ENCODE data around the gene PPM1H.
"Not testable (repeated sequence)": the region's sequence is repeated elsewhere in the genome, so short reads cannot be mapped to it uniquely, and the experiment has no call there.

PPM1H gene

GRCh38 chr12:62960324-62960723 lies 25.4 kb upstream of the PPM1H start:
- Mint-ChIP-seq H3K27ac (no peak overlapping the region), H3K36me3 (no peaks in the 10 kb centered on the region), H3K9me3 (no peaks in the 10 kb centered on the region), H3K4me3 (no peak overlapping the region), H3K4me1 (no peaks in the 10 kb centered on the region)
- DNase-seq (ENCODE audit: low spot score in 2 of 2): no peak
- ATAC-seq: no peak

DNA sequence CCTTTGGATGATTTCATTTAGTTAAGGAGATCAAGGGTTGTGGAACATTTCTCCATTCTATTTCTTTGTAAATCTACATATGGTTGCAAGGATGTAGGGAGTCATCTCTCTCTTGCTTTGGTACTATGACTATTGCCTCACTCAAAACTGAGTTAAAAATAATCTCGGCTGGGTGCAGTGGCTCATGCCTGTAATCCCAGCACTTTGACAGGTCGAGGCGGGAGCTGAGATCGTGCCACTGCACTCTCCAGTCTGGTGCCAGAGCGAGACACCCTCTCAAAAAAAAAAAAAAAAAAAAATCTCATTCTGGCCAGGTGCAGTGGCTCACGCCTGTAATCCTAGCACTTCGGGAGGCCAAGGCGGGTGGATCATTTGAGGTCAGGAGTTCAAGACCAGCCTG lies 24.8 kb upstream of the PPM1H start:
- Mint-ChIP-seq H3K36me3 (no peaks in the 10 kb centered on the region), H3K9me3 (no peaks in the 10 kb centered on the region), H3K4me1 (no peaks in the 10 kb centered on the region), H3K27ac (no peak overlapping the region), H3K4me3 (no peak overlapping the region)
- DNase-seq (ENCODE audit: low spot score in 2 of 2) (no peak), ATAC-seq (no peak)

GRCh38 chr12:62957233-62957953 lies 22.4 kb upstream of the PPM1H start:
- DNase-seq (ENCODE audit: low spot score in 2 of 2) (no peak), ATAC-seq (no peak)
- Mint-ChIP-seq H3K4me1 (no peaks in the 10 kb centered on the region), H3K27ac (no peak overlapping the region), H3K36me3 (no peaks in the 10 kb centered on the region), H3K4me3 (no peak overlapping the region), H3K9me3 (peaks cover 3% of the 10 kb centered on the region)

DNA sequence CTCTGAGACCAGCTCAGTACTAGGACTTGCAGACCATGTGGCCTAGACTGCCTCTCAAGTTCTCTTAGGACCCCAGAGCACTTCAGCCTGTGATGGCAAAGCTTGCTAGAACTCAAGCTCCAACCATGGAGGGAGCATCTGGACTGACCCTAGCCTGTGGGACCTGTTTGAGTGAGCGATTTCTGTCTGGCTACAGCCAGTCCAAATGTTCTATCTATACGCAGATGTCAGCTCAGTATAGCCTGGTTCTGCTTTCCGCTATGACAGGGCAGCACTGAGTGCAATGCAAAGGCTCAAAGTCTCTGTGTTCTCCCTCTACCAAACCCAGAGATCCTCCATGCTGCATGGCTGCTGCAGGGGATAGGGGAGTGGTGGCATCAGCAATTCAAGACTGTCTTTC lies 20.7 kb upstream of the PPM1H start:
- H3K27ac Mint-ChIP-seq: no peak overlapping the region
- no peak for DNase-seq (ENCODE audit: low spot score in 2 of 2)
- no peaks in the 10 kb centered on the region for H3K36me3 Mint-ChIP-seq
- H3K9me3 Mint-ChIP-seq: peaks cover 7% of the 10 kb centered on the region
- no peak overlapping the region for H3K4me3 Mint-ChIP-seq
- no peaks in the 10 kb centered on the region for H3K4me1 Mint-ChIP-seq
- peak; percentile 31 for ATAC-seq

- Mint-ChIP-seq H3K27ac (no peak overlapping the region), H3K4me3 (no peak overlapping the region), H3K9me3 (peaks cover 13% of the 10 kb centered on the region), H3K36me3 (no peaks in the 10 kb centered on the region), H3K4me1 (no peaks in the 10 kb centered on the region)
- ATAC-seq (no peak), DNase-seq (ENCODE audit: low spot score in 2 of 2) (no peak)
Measured at GRCh38 chr12:62950317-62950716, 15.4 kb upstream of the PPM1H start.

- Mint-ChIP-seq H3K36me3 (no peaks in the 10 kb centered on the region), H3K9me3 (peaks cover 13% of the 10 kb centered on the region), H3K4me3 (no peak overlapping the region), H3K27ac (no peak overlapping the region), H3K4me1 (no peaks in the 10 kb centered on the region)
- DNase-seq (ENCODE audit: low spot score in 2 of 2) (no peak), ATAC-seq (no peak)
Measured at GRCh38 chr12:62948123-62948522, 13.2 kb upstream of the PPM1H start.

DNA sequence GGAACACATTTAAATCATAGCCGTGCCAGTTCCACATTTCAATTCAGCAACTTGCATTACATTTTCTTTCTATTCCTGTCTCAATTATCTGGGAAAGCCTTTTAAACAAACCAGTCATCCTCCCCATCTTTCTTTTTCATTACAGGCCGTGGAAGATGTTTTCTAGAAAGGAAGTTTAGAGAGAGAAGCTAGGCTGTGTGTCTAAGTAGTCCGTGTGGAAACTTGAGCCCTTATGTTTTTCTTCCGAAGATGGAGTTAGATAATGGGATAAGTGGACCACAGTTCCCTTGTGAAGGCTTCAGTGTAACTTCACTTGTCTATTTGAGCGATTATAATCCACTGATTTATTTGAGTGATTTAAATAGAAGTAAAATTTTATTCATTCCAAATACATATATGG lies 12.4 kb upstream of the PPM1H start:
- no peaks in the 10 kb centered on the region for H3K4me1 Mint-ChIP-seq
- H3K36me3 Mint-ChIP-seq: no peaks in the 10 kb centered on the region
- DNase-seq (ENCODE audit: low spot score in 2 of 2) (no peak), ATAC-seq (no peak)
- no peak overlapping the region for H3K4me3 Mint-ChIP-seq
- peaks cover 10% of the 10 kb centered on the region for H3K9me3 Mint-ChIP-seq
- H3K27ac Mint-ChIP-seq: no peak overlapping the region

- no peaks in the 10 kb centered on the region for H3K4me1 Mint-ChIP-seq
Measured at GRCh38 chr12:62943779-62944395, 8.9 kb upstream of the PPM1H start.

DNA sequence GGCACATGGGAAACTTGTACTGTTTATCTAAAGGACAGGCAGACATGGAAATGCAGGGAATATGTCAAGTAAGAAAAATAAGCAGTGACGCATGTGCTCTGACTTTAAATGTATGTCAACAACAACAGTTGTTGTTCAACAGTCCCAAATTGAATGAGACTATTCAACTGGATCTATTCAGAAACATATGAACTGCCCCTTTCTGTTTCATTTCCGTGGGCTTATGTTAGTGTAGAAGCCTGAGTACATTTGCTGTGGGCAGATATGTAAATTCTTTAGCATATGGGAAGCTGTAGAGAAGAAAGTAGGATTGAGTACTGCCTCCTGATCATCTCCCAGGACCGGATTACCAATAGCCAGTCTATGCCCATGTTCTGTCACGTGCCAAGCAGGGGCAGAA lies 7.4 kb upstream of the PPM1H start:
- not testable (repeated sequence) for H3K27ac Mint-ChIP-seq; H3K36me3 Mint-ChIP-seq; H3K4me1 Mint-ChIP-seq; ATAC-seq; H3K9me3 Mint-ChIP-seq; DNase-seq (ENCODE audit: low spot score in 2 of 2); H3K4me3 Mint-ChIP-seq

More at GRCh38 chr12:62943779-62944395, 8.9 kb upstream of the PPM1H start:
- Mint-ChIP-seq H3K9me3 (peaks cover 3% of the 10 kb centered on the region), H3K4me3 (no peak overlapping the region), H3K27ac (no peak overlapping the region), H3K36me3 (no peaks in the 10 kb centered on the region)
- DNase-seq (ENCODE audit: low spot score in 2 of 2): no peak
- ATAC-seq: no peak

GRCh38 chr12:62934239-62934798 lies 631 bp downstream of the PPM1H start:
- no peaks in the 10 kb centered on the region for H3K36me3 Mint-ChIP-seq
- ATAC-seq: peak; percentile 55
- DNase-seq (ENCODE audit: low spot score in 2 of 2): peak in 1 of 2 donors; percentile 50
- no peaks in the 10 kb centered on the region for H3K9me3 Mint-ChIP-seq
- peaks cover 8% of the 10 kb centered on the region for H3K4me1 Mint-ChIP-seq
- peak overlapping the region; percentile 72 for H3K4me3 Mint-ChIP-seq
- no peak overlapping the region for H3K27ac Mint-ChIP-seq

DNA sequence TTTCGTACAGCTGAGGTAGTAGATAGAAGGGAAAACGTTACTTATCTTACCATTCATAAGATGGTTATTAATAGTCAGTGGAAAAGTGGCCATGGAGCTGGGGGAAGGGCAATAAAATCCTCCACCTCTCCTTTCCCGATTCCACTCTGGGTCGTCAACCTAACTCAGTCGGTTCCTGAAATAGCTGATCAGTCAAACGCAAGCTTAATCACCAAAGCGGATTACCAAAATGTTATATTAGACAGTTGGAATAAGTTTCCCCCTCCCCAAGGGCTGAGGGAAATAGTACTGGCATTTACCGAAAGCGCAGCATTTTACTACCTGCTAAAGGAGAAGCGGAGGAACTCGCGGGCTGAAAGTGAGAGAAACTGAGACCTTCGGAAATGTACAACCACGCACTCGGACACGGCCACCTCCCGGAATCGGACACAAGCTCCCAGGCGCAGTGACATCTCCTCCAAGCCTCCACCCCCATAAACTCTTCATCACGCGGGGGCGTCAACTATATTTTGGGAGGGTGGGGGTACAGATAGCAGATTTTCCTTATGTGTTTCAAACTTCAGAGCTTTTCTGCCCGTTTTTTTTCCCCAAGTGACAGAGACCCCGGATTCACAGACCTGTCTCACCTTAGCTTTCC lies 1.2 kb downstream of the PPM1H start:
- Mint-ChIP-seq H3K36me3 (no peaks in the 10 kb centered on the region), H3K4me1 (peaks cover 8% of the 10 kb centered on the region), H3K4me3 (peak overlapping the region; percentile 72), H3K9me3 (no peaks in the 10 kb centered on the region), H3K27ac (no peak overlapping the region)
- DNase-seq (ENCODE audit: low spot score in 2 of 2): no peak
- no peak for ATAC-seq

GRCh38 chr12:62933220-62933601 lies 1.7 kb downstream of the PPM1H start:
- peaks cover 8% of the 10 kb centered on the region for H3K4me1 Mint-ChIP-seq
- H3K4me3 Mint-ChIP-seq: peak overlapping the region; percentile 72
- no peaks in the 10 kb centered on the region for H3K36me3 Mint-ChIP-seq
- H3K27ac Mint-ChIP-seq: no peak overlapping the region
- no peaks in the 10 kb centered on the region for H3K9me3 Mint-ChIP-seq
- no peak for ATAC-seq
- no peak for DNase-seq (ENCODE audit: low spot score in 2 of 2)

DNA sequence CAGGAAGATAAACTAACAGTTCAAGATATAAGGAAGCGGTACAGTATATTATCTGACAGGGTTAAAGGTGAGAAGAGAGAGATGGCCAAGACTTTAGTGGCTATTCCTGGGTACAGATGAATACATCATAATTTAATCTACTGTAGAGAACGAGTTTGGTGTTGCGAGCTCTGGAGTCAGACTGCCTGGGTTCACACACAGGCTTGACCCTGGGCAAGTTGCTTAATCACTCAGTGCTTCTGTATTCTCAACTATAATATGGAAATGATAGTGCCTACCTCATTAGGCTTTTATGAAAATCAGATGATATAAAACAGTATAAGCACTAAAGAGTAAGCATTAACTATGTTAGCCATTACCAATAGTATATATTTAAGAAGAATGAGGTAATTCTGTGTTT lies 3.5 kb downstream of the PPM1H start:
- H3K4me3 Mint-ChIP-seq: no peak overlapping the region
- ATAC-seq (no peak), DNase-seq (ENCODE audit: low spot score in 2 of 2) (no peak)
- H3K27ac Mint-ChIP-seq: no peak overlapping the region
- H3K9me3 Mint-ChIP-seq: no peaks in the 10 kb centered on the region
- no peaks in the 10 kb centered on the region for H3K36me3 Mint-ChIP-seq
- H3K4me1 Mint-ChIP-seq: peaks cover 8% of the 10 kb centered on the region

GRCh38 chr12:62930546-62931425 lies 4.2 kb downstream of the PPM1H start:
- H3K27ac Mint-ChIP-seq: no peak overlapping the region
- H3K4me1 Mint-ChIP-seq: peaks cover 8% of the 10 kb centered on the region
- ATAC-seq: no peak
- no peaks in the 10 kb centered on the region for H3K9me3 Mint-ChIP-seq
- no peaks in the 10 kb centered on the region for H3K36me3 Mint-ChIP-seq
- no peak overlapping the region for H3K4me3 Mint-ChIP-seq
- DNase-seq (ENCODE audit: low spot score in 2 of 2): no peak

DNA sequence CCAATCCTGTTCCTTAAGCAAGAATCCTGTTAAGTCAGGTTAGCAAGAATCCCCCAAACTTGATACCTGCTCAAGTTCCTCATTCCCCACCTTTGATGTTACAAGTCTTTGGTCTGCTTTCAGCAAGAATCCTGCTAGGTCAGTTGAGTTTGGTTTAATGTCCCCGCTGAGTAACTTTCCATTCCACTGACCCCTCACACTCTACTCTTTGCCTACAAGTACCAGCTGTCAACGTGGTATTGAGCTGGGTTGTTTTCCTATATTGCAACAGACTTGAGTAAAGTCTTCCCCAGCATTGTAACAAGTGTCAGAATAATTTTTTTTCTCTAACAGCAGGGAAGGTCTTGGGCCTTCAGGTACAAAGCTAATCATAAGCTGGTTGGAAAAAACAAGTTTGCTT lies 6.3 kb downstream of the PPM1H start:
- H3K4me3 Mint-ChIP-seq: no peak overlapping the region
- no peaks in the 10 kb centered on the region for H3K36me3 Mint-ChIP-seq
- H3K27ac Mint-ChIP-seq: no peak overlapping the region
- no peaks in the 10 kb centered on the region for H3K9me3 Mint-ChIP-seq
- DNase-seq (ENCODE audit: low spot score in 2 of 2) (no peak), ATAC-seq (no peak)
- H3K4me1 Mint-ChIP-seq: peaks cover under 1% of the 10 kb centered on the region

All from stimulated activated effector memory CD8-positive, alpha-beta T cell treated with anti-CD3 and anti-CD28 coated beads, Interleukin-12 subunit alpha, Interleukin-12 subunit beta, amount 100 ng/mL, for 72 hours (primary cell).